SK-N-SH (cell line): Measurements from ENCODE around the gene OSCAR. TPM values are rescaled to one million over a fixed set of nuclear protein-coding genes. Genes with fewer than 3 reads are reported as not detected.
A peak's percentile ranks its signal among the peaks of the same experiment; 100 is the strongest.

Source experiments
- CTCF ChIA-PET: fragments of 300-600, 350-600 bp; formaldehyde crosslinking; extraction: SDS; loops from one replicate; lab custom pipeline; 2021; lab: Yijun Ruan, JAX
- POLR2A ChIA-PET: fragments of 350-600 bp; sonication (Branson Sonifier 250); formaldehyde crosslinking; extraction: SDS; loops from one replicate; lab custom pipeline; 2020; ENCODE audit warnings: antibody characterized with exemption, inconsistent platforms; lab: Yijun Ruan, JAX
- DNase-seq: peaks from one replicate; pipeline ENCODE4 v3.0.0; 2012
- H2AFZ ChIP-seq: fragments of 200-600 bp; sonication (generic); 2 replicates; pipeline ENCODE4 v1.8.1; 2016; ENCODE audit warnings: antibody characterized with exemption, mild to moderate bottlenecking, low read depth
- H3F3A ChIP-seq: fragments of 200-600 bp; sonication (generic); replicated peaks from 2 replicates; pipeline ENCODE3; 2016; ENCODE audit warnings: antibody characterized with exemption, mild to moderate bottlenecking; ENCODE audit not compliant: insufficient read depth
- H3K27ac ChIP-seq, 2 experiments: fragments of 200-500 bp in 1 of 2; fragments of 200-600 bp in 1 of 2; sonication (Bioruptor generic) in 1 of 2; sonication (generic), shearing (Covaris generic) in 1 of 2; 2 replicates each; pipeline versions ENCODE4 v1.5.1 to v1.6.1; 2014 to 2016; ENCODE audit warnings: low read depth in 2 of 2, inconsistent platforms in 1 of 2, low read length in 1 of 2, mild to moderate bottlenecking in 1 of 2, mixed read lengths in 1 of 2
- H3K27me3 ChIP-seq: fragments of 200-600 bp; sonication (generic), shearing (Covaris generic); 2 replicates; pipeline ENCODE4 v1.6.1; 2016; ENCODE audit warnings: mixed run types; ENCODE audit not compliant: insufficient read depth
- H3K36me3 ChIP-seq, 2 experiments: fragments of 200-500 bp in 1 of 2; fragments of 200-600 bp in 1 of 2; sonication (Bioruptor generic) in 1 of 2; sonication (generic) in 1 of 2; replicated peaks in 1 of 2; 2 replicates each; pipeline versions ENCODE3 to v1.5.1; 2014 to 2016; ENCODE audit warnings: low read length in 1 of 2, mild to moderate bottlenecking in 1 of 2; ENCODE audit not compliant: insufficient read depth in 2 of 2, control insufficient read depth in 1 of 2
- H3K4me1 ChIP-seq, 2 experiments: fragments of 200-500 bp in 1 of 2; fragments of 200-600 bp in 1 of 2; sonication (Bioruptor generic) in 1 of 2; sonication (generic), shearing (Covaris generic) in 1 of 2; 2 replicates each; pipeline versions ENCODE4 v1.5.1 to v1.6.1; 2014 to 2016; ENCODE audit warnings: low read depth in 1 of 2, low read length in 1 of 2, mixed run types in 1 of 2; ENCODE audit not compliant: insufficient read depth in 2 of 2, control insufficient read depth in 1 of 2
- H3K4me2 ChIP-seq: fragments of 200-600 bp; sonication (generic), shearing (Covaris generic); 2 replicates; pipeline ENCODE4 v1.6.1; 2017; ENCODE audit warnings: mixed run types
- H3K4me3 ChIP-seq, 2 experiments: fragments of 200-500 bp in 1 of 2; fragments of 200-600 bp in 1 of 2; sonication (Bioruptor generic) in 1 of 2; sonication (generic), shearing (Covaris generic) in 1 of 2; 2 replicates each; pipeline versions ENCODE4 v1.5.1 to v1.8.1; 2014 to 2016; ENCODE audit warnings: low read depth in 2 of 2, inconsistent platforms in 1 of 2, low read length in 1 of 2, mild to moderate bottlenecking in 1 of 2, mixed read lengths in 1 of 2, moderate library complexity in 1 of 2
- H3K79me2 ChIP-seq: fragments of 200-600 bp; sonication (generic); 2 replicates; pipeline ENCODE4 v1.8.1; 2017; ENCODE audit warnings: mild to moderate bottlenecking; ENCODE audit not compliant: insufficient read depth
- H3K9ac ChIP-seq: fragments of 200-600 bp; sonication (generic); 2 replicates; pipeline ENCODE4 v1.6.1; 2017; ENCODE audit warnings: mixed run types
- H3K9me2 ChIP-seq: fragments of 200-600 bp; sonication (generic); 2 replicates; pipeline ENCODE4 v1.6.1; 2017; ENCODE audit warnings: mixed run types
- H3K9me3 ChIP-seq: fragments of 200-600 bp; sonication (generic); 2 replicates; pipeline ENCODE4 v1.6.1; 2017; ENCODE audit warnings: mixed run types, mild to moderate bottlenecking, moderate library complexity
- H4K20me1 ChIP-seq: fragments of 200-600 bp; sonication (generic); 2 replicates; pipeline ENCODE4 v1.6.1; 2017; ENCODE audit warnings: mild to moderate bottlenecking, mixed run types; ENCODE audit not compliant: insufficient read depth
- CHD2 ChIP-seq: fragments of 150-350 bp; IDR thresholded peaks from 2 replicates; pipeline ENCODE4 v1.6.1; 2018; ENCODE audit warnings: low read length; ENCODE audit not compliant: partially characterized antibody
- EP300 ChIP-seq, 2 experiments: IDR thresholded peaks; 2 replicates each; pipeline versions ENCODE4 v1.4.0 to v1.6.1; 2012; ENCODE audit warnings: borderline replicate concordance in 1 of 2, low read depth in 1 of 2, low read length in 1 of 2
- EZH2phosphoT487 ChIP-seq: fragments of 200-600 bp; sonication (generic); IDR thresholded peaks from 2 replicates; pipeline ENCODE4 v1.6.1; 2017; ENCODE audit warnings: low read depth, mixed run types, mild to moderate bottlenecking, antibody characterized with exemption, moderate library complexity, borderline replicate concordance
- FOSL2 ChIP-seq: IDR thresholded peaks from 2 replicates; pipeline ENCODE4 v1.4.0; 2012; ENCODE audit warnings: low read depth, mild to moderate bottlenecking, moderate library complexity, borderline replicate concordance
- FOXJ3 ChIP-seq: sonication (generic); formaldehyde crosslinking; IDR thresholded peaks from 2 replicates; pipeline ENCODE4 v1.5.1; 2020; ENCODE audit warnings: mild to moderate bottlenecking, missing genetic modification reagents
- IRF3 ChIP-seq: fragments of 150-350 bp; IDR thresholded peaks from 2 replicates; pipeline ENCODE4 v1.6.1; 2016; ENCODE audit warnings: mild to moderate bottlenecking, low read depth, low read length
- MXI1 ChIP-seq: IDR thresholded peaks from 2 replicates; pipeline ENCODE4 v1.6.1; 2012; ENCODE audit warnings: mild to moderate bottlenecking, low read depth, low read length, improper control_type of control experiment
- NRF1 ChIP-seq: IDR thresholded peaks from 2 replicates; pipeline ENCODE4 v1.6.1; 2012; ENCODE audit warnings: low read depth, mild to moderate bottlenecking, low read length
- POLR2AphosphoS5 ChIP-seq: IDR thresholded peaks from 2 replicates; pipeline ENCODE4 v1.6.1; 2012; ENCODE audit warnings: low read depth, low read length
- RAD21 ChIP-seq: IDR thresholded peaks from 2 replicates; pipeline ENCODE4 v1.6.1; 2012; ENCODE audit warnings: mild to moderate bottlenecking, low read length
- RCOR1 ChIP-seq: fragments of 150-350 bp; IDR thresholded peaks from 2 replicates; pipeline ENCODE4 v1.6.1; 2017; ENCODE audit warnings: antibody characterized with exemption, low read length
- RFX5 ChIP-seq: IDR thresholded peaks from 2 replicates; pipeline ENCODE4 v1.6.1; 2012; ENCODE audit warnings: mild to moderate bottlenecking, improper control_type of control experiment, low read length
- SIN3A ChIP-seq: IDR thresholded peaks from 2 replicates; pipeline ENCODE4 v1.6.1; 2012; ENCODE audit warnings: low read depth, mild to moderate bottlenecking, low read length, moderate library complexity, borderline replicate concordance
- SMC3 ChIP-seq: IDR thresholded peaks from 2 replicates; pipeline ENCODE4 v1.6.1; 2012; ENCODE audit warnings: low read depth, low read length, improper control_type of control experiment
- TAF1 ChIP-seq: IDR thresholded peaks from 2 replicates; pipeline ENCODE4 v1.6.1; 2012; ENCODE audit warnings: low read depth, mild to moderate bottlenecking, low read length, moderate library complexity, borderline replicate concordance
- TEAD4 ChIP-seq: IDR thresholded peaks from 2 replicates; pipeline ENCODE4 v1.4.0; 2012; ENCODE audit warnings: mild to moderate bottlenecking, borderline replicate concordance; ENCODE audit not compliant: insufficient read depth
- YY1 ChIP-seq: IDR thresholded peaks from 2 replicates; pipeline ENCODE4 v1.4.0; 2012; ENCODE audit warnings: low read depth, mild to moderate bottlenecking
- WGBS: methylation state at CpG from one replicate; pipeline ENCODE4 v1.1.6; 2017; ENCODE audit warnings: low lambda C conversion rate; 5-methylcytosine and 5-hydroxymethylcytosine counted together
- polyA plus RNA-seq, 3 experiments: library from polyadenylated mRNA; depleted of rRNA; stranded (reverse); fragments of >200 nt; gene quantifications; 2 replicates each; pipeline ENCODE4 v1.2.3, GENCODE V29; 2012
- TF ChIP-seq, protein P1 (sequence below): IDR thresholded peaks from 2 replicates; pipeline ENCODE4 v1.4.0; 2012; ENCODE audit warnings: low read depth
- TF ChIP-seq, protein P2 (sequence below): IDR thresholded peaks from 2 replicates; pipeline ENCODE4; 2012
- TF ChIP-seq, protein P3 (sequence below): fragments of 150-350 bp; IDR thresholded peaks from 2 replicates; pipeline ENCODE4 v1.6.1; 2017; ENCODE audit warnings: antibody characterized with exemption, low read length, low read depth, borderline replicate concordance

Gene OSCAR
- polyA plus RNA-seq, 1 of the 3 experiments (the other 2 are of a cell fraction) = 1.2 TPM

DNA sequence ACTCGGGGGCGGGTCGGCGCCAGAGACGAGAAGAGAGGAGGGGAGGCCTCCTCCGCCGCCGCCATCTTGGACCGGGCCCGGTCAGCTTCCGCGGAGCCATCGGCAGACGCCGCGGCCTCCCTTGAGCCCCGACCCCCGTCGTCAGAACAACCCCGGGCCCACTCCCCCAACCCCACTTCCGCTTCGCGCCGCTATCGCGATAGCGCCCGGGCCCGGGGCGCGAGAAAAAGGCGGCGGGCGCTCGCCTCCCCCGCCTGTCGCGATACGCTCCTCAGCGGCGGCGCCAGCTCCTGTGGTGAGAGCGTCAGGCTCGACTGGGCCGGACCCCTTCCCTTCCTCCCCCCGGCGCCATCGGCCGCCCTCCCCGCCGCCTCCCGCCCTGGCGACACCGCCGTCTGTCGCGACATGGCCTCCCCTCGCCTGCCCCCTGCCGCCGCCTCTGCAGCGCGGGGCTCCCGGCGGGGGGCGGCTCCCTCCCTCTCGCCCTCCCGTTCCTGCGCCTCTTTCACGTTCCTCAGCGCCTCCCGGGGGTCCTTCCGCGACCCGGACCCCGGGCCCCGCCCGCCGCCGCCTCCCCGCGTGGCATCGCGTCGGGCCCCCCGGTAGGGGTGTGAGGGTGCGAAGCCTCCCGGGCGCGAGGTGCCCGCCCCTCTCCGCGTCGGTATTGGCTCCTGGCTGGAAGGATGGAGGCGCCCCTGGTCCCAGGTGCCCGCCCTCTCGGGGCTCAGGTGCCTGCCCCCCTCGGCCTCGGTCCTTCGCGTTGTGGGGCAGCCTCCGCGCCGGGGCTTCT lies 37.3 kb upstream of the OSCAR start, which contains the start of gene CNOT3 (continued):
- TF ChIP-seq RCOR1 (no peak), SMC3 (no peak), RAD21 (no peak), TEAD4 (no peak), EZH2phosphoT487 (no peak), YY1 (peak; percentile 93), TAF1 (peak; percentile 60; the same call in 1 of the 2 replicates)
- TF ChIP-seq, protein P1, sequence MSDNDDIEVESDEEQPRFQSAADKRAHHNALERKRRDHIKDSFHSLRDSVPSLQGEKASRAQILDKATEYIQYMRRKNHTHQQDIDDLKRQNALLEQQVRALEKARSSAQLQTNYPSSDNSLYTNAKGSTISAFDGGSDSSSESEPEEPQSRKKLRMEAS = peak; percentile 33; the same call in 1 of the 2 replicates

- Histone ChIP-seq H3K4me1 (peaks cover 0 to 24% of the 10 kb centered on the region in 2 experiments; a peak in 1 of 4 replicates), H3K4me3 (peak overlapping the region; percentile 76 to 86), H3F3A (no peaks in the 10 kb centered on the region), H3K9ac (peak overlapping the region; percentile 98), H4K20me1 (peaks cover 37% of the 10 kb centered on the region), H3K27ac (peak overlapping the region; percentile 41 to 88; a peak in 3 of 4 replicates), H2AFZ (peak overlapping the region; percentile 87), H3K36me3 (peaks cover 4 to 25% of the 10 kb centered on the region in 2 experiments), H3K27me3 (no peaks in the 10 kb centered on the region), H3K9me2 (no peaks in the 10 kb centered on the region), H3K9me3 (no peaks in the 10 kb centered on the region), H3K4me2 (peak overlapping the region; percentile 99), H3K79me2 (peaks cover 45% of the 10 kb centered on the region)
- ChIA-PET CTCF (interaction anchor here (1.1 to 1.3 kb wide), 2 partner anchors 20 to 31 kb away, joined by 3 read pairs; no protein-coding TSS in a partner anchor), POLR2A (interaction anchor here (0.6 to 3.0 kb wide), 9 partner anchors 11 to 616 kb away, joined by 3 to 30 read pairs (median 3); partner anchors contain the start of genes LENG1, MBOAT7, PRPF31 and TFPT)
- peak; percentile 96 for DNase-seq
- WGBS = 1% methylated on average over 39 of the region's 46 CpGs
- TF ChIP-seq RFX5 (peak; percentile 89), SIN3A (peak; percentile 43; the same call in 1 of the 2 replicates), FOXJ3 (CRISPR knock-in tag) (peak; percentile 56; the same call in 1 of the 2 replicates), POLR2AphosphoS5 (peak; percentile 39; the same call in 1 of the 2 replicates), NRF1 (peak; percentile 47), TAF1 (0 out of 2 replicates have a peak, but pooled peaks have one; percentile 40), EP300 (IDR thresholded peaks at IDR 0.05; ENCODE audit: borderline replicate concordance in 1 of 2, low read depth in 1 of 2, low read length in 1 of 2) (peak in 1 of 2 experiments; percentile 18; a peak in 1 of 4 replicates), TEAD4 (no peak), FOSL2 (no peak), MXI1 (peak; percentile 67), IRF3 (peak; percentile 98), CHD2 (peak; percentile 95)
- TF ChIP-seq, protein P2, sequence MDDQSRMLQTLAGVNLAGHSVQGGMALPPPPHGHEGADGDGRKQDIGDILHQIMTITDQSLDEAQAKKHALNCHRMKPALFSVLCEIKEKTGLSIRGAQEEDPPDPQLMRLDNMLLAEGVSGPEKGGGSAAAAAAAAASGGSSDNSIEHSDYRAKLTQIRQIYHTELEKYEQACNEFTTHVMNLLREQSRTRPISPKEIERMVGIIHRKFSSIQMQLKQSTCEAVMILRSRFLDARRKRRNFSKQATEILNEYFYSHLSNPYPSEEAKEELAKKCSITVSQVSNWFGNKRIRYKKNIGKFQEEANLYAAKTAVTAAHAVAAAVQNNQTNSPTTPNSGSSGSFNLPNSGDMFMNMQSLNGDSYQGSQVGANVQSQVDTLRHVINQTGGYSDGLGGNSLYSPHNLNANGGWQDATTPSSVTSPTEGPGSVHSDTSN = peak; percentile 98
- TF ChIP-seq, protein P1 = peak; percentile 55
- TF ChIP-seq, protein P3, sequence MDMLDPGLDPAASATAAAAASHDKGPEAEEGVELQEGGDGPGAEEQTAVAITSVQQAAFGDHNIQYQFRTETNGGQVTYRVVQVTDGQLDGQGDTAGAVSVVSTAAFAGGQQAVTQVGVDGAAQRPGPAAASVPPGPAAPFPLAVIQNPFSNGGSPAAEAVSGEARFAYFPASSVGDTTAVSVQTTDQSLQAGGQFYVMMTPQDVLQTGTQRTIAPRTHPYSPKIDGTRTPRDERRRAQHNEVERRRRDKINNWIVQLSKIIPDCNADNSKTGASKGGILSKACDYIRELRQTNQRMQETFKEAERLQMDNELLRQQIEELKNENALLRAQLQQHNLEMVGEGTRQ = no peak
Observed at GRCh38 chr19:54136864-54137698, 36.5 kb upstream of the OSCAR start.
